ENCODE data around the gene PIK3CB.

Gene PIK3CB

GRCh38 chr3:138863776-138864113, 29.0 kb upstream of the PIK3CB start:
- Histone ChIP-seq H3K27ac (ENCODE audit: low read depth in 2 of 2, low read length in 2 of 2) (peak overlapping the region; percentile 90 to 94), H3K9ac (ENCODE audit: low read depth in 1 of 2, low read length in 2 of 2) (peak overlapping the region in 1 of 2 donors; percentile 55), H3K4me3 (ENCODE audit: low read length in 2 of 2) (peak overlapping the region in 1 of 2 donors; percentile 56), H3K36me3 (ENCODE audit: control insufficient read depth in 2 of 2, insufficient read depth in 2 of 2, low read length in 2 of 2) (no peaks in the 10 kb centered on the region), H3K27me3 (ENCODE audit: control insufficient read depth in 2 of 2, insufficient read depth in 2 of 2, low read length in 2 of 2) (no peaks in the 10 kb centered on the region), H3K4me1 (ENCODE audit: control insufficient read depth in 2 of 2, insufficient read depth in 2 of 2, low read length in 2 of 2) (peaks cover 19 to 24% of the 10 kb centered on the region in 2 donors), H3K9me3 (ENCODE audit: control insufficient read depth in 2 of 2, low read length in 2 of 2) (no peaks in the 10 kb centered on the region)

- Histone ChIP-seq H3K9ac (ENCODE audit: low read depth in 1 of 2, low read length in 2 of 2) (peak overlapping the region; percentile 60 to 65), H3K9me3 (ENCODE audit: control insufficient read depth in 2 of 2, low read length in 2 of 2) (no peaks in the 10 kb centered on the region), H3K4me1 (ENCODE audit: control insufficient read depth in 2 of 2, insufficient read depth in 2 of 2, low read length in 2 of 2) (peaks cover 19 to 24% of the 10 kb centered on the region in 2 donors), H3K27me3 (ENCODE audit: control insufficient read depth in 2 of 2, insufficient read depth in 2 of 2, low read length in 2 of 2) (no peaks in the 10 kb centered on the region), H3K27ac (ENCODE audit: low read depth in 2 of 2, low read length in 2 of 2) (peak overlapping the region; percentile 90 to 94), H3K4me3 (ENCODE audit: low read length in 2 of 2) (peak overlapping the region; percentile 49 to 56), H3K36me3 (ENCODE audit: control insufficient read depth in 2 of 2, insufficient read depth in 2 of 2, low read length in 2 of 2) (no peaks in the 10 kb centered on the region)
These were observed 28.4 kb upstream of the PIK3CB start for GRCh38 chr3:138862924-138863775.

GRCh38 chr3:138862531-138862923, 27.8 kb upstream of the PIK3CB start:
- no peaks in the 10 kb centered on the region for H3K27me3 ChIP-seq (ENCODE audit: control insufficient read depth in 2 of 2, insufficient read depth in 2 of 2, low read length in 2 of 2)
- H3K4me1 ChIP-seq (ENCODE audit: control insufficient read depth in 2 of 2, insufficient read depth in 2 of 2, low read length in 2 of 2) = peaks cover 19 to 24% of the 10 kb centered on the region in 2 donors
- H3K9me3 ChIP-seq (ENCODE audit: control insufficient read depth in 2 of 2, low read length in 2 of 2) = no peaks in the 10 kb centered on the region
- H3K4me3 ChIP-seq (ENCODE audit: low read length in 2 of 2) = peak overlapping the region; percentile 49 to 56
- H3K9ac ChIP-seq (ENCODE audit: low read depth in 1 of 2, low read length in 2 of 2) = peak overlapping the region; percentile 60 to 65
- H3K36me3 ChIP-seq (ENCODE audit: control insufficient read depth in 2 of 2, insufficient read depth in 2 of 2, low read length in 2 of 2) = no peaks in the 10 kb centered on the region
- peak overlapping the region; percentile 90 to 94 for H3K27ac ChIP-seq (ENCODE audit: low read depth in 2 of 2, low read length in 2 of 2)

GRCh38 chr3:138861798-138862197, 27.1 kb upstream of the PIK3CB start:
- Histone ChIP-seq H3K36me3 (ENCODE audit: control insufficient read depth in 2 of 2, insufficient read depth in 2 of 2, low read length in 2 of 2) (no peaks in the 10 kb centered on the region), H3K4me1 (ENCODE audit: control insufficient read depth in 2 of 2, insufficient read depth in 2 of 2, low read length in 2 of 2) (peaks cover 19 to 24% of the 10 kb centered on the region in 2 donors), H3K4me3 (ENCODE audit: low read length in 2 of 2) (no peak overlapping the region), H3K9me3 (ENCODE audit: control insufficient read depth in 2 of 2, low read length in 2 of 2) (no peaks in the 10 kb centered on the region), H3K27ac (ENCODE audit: low read depth in 2 of 2, low read length in 2 of 2) (peak overlapping the region; percentile 90 to 94), H3K27me3 (ENCODE audit: control insufficient read depth in 2 of 2, insufficient read depth in 2 of 2, low read length in 2 of 2) (no peaks in the 10 kb centered on the region), H3K9ac (ENCODE audit: low read depth in 1 of 2, low read length in 2 of 2) (peak overlapping the region in 1 of 2 donors; percentile 43)

GRCh38 chr3:138856799-138857198, 22.1 kb upstream of the PIK3CB start:
- no peak overlapping the region for H3K4me3 ChIP-seq (ENCODE audit: low read length in 2 of 2)
- no peak overlapping the region for H3K9ac ChIP-seq (ENCODE audit: low read depth in 1 of 2, low read length in 2 of 2)
- H3K9me3 ChIP-seq (ENCODE audit: control insufficient read depth in 2 of 2, low read length in 2 of 2) = no peaks in the 10 kb centered on the region
- no peaks in the 10 kb centered on the region for H3K36me3 ChIP-seq (ENCODE audit: control insufficient read depth in 2 of 2, insufficient read depth in 2 of 2, low read length in 2 of 2)
- H3K27me3 ChIP-seq (ENCODE audit: control insufficient read depth in 2 of 2, insufficient read depth in 2 of 2, low read length in 2 of 2) = no peaks in the 10 kb centered on the region
- H3K4me1 ChIP-seq (ENCODE audit: control insufficient read depth in 2 of 2, insufficient read depth in 2 of 2, low read length in 2 of 2) = peaks cover under 1 to 2% of the 10 kb centered on the region in 2 donors
- no peak overlapping the region for H3K27ac ChIP-seq (ENCODE audit: low read depth in 2 of 2, low read length in 2 of 2)

GRCh38 chr3:138854940-138855339, 20.2 kb upstream of the PIK3CB start:
- Histone ChIP-seq H3K27me3 (ENCODE audit: control insufficient read depth in 2 of 2, insufficient read depth in 2 of 2, low read length in 2 of 2) (no peaks in the 10 kb centered on the region), H3K9me3 (ENCODE audit: control insufficient read depth in 2 of 2, low read length in 2 of 2) (no peaks in the 10 kb centered on the region), H3K36me3 (ENCODE audit: control insufficient read depth in 2 of 2, insufficient read depth in 2 of 2, low read length in 2 of 2) (no peaks in the 10 kb centered on the region), H3K9ac (ENCODE audit: low read depth in 1 of 2, low read length in 2 of 2) (no peak overlapping the region), H3K27ac (ENCODE audit: low read depth in 2 of 2, low read length in 2 of 2) (no peak overlapping the region), H3K4me3 (ENCODE audit: low read length in 2 of 2) (no peak overlapping the region), H3K4me1 (ENCODE audit: control insufficient read depth in 2 of 2, insufficient read depth in 2 of 2, low read length in 2 of 2) (no peaks in the 10 kb centered on the region)

- no peaks in the 10 kb centered on the region for H3K27me3 ChIP-seq (ENCODE audit: control insufficient read depth in 2 of 2, insufficient read depth in 2 of 2, low read length in 2 of 2)
- no peak overlapping the region for H3K27ac ChIP-seq (ENCODE audit: low read depth in 2 of 2, low read length in 2 of 2)
- H3K4me1 ChIP-seq (ENCODE audit: control insufficient read depth in 2 of 2, insufficient read depth in 2 of 2, low read length in 2 of 2) = no peaks in the 10 kb centered on the region
- H3K4me3 ChIP-seq (ENCODE audit: low read length in 2 of 2) = no peak overlapping the region
- no peaks in the 10 kb centered on the region for H3K9me3 ChIP-seq (ENCODE audit: control insufficient read depth in 2 of 2, low read length in 2 of 2)
- H3K9ac ChIP-seq (ENCODE audit: low read depth in 1 of 2, low read length in 2 of 2) = no peak overlapping the region
- H3K36me3 ChIP-seq (ENCODE audit: control insufficient read depth in 2 of 2, insufficient read depth in 2 of 2, low read length in 2 of 2) = no peaks in the 10 kb centered on the region
These were observed 19.5 kb upstream of the PIK3CB start for GRCh38 chr3:138854204-138854603.

- Histone ChIP-seq H3K9ac (ENCODE audit: low read depth in 1 of 2, low read length in 2 of 2) (no peak overlapping the region), H3K4me3 (ENCODE audit: low read length in 2 of 2) (no peak overlapping the region), H3K36me3 (ENCODE audit: control insufficient read depth in 2 of 2, insufficient read depth in 2 of 2, low read length in 2 of 2) (no peaks in the 10 kb centered on the region), H3K9me3 (ENCODE audit: control insufficient read depth in 2 of 2, low read length in 2 of 2) (no peaks in the 10 kb centered on the region), H3K27me3 (ENCODE audit: control insufficient read depth in 2 of 2, insufficient read depth in 2 of 2, low read length in 2 of 2) (no peaks in the 10 kb centered on the region), H3K27ac (ENCODE audit: low read depth in 2 of 2, low read length in 2 of 2) (no peak overlapping the region), H3K4me1 (ENCODE audit: control insufficient read depth in 2 of 2, insufficient read depth in 2 of 2, low read length in 2 of 2) (no peaks in the 10 kb centered on the region)
These were observed 15.4 kb upstream of the PIK3CB start for GRCh38 chr3:138850151-138850550.

GRCh38 chr3:138849222-138849940, 14.7 kb upstream of the PIK3CB start:
- Histone ChIP-seq H3K4me3 (ENCODE audit: low read length in 2 of 2) (no peak overlapping the region), H3K36me3 (ENCODE audit: control insufficient read depth in 2 of 2, insufficient read depth in 2 of 2, low read length in 2 of 2) (no peaks in the 10 kb centered on the region), H3K27ac (ENCODE audit: low read depth in 2 of 2, low read length in 2 of 2) (no peak overlapping the region), H3K9ac (ENCODE audit: low read depth in 1 of 2, low read length in 2 of 2) (no peak overlapping the region), H3K27me3 (ENCODE audit: control insufficient read depth in 2 of 2, insufficient read depth in 2 of 2, low read length in 2 of 2) (no peaks in the 10 kb centered on the region), H3K4me1 (ENCODE audit: control insufficient read depth in 2 of 2, insufficient read depth in 2 of 2, low read length in 2 of 2) (no peaks in the 10 kb centered on the region), H3K9me3 (ENCODE audit: control insufficient read depth in 2 of 2, low read length in 2 of 2) (no peaks in the 10 kb centered on the region)

GRCh38 chr3:138848696-138849095, 14.0 kb upstream of the PIK3CB start:
- Histone ChIP-seq H3K4me1 (ENCODE audit: control insufficient read depth in 2 of 2, insufficient read depth in 2 of 2, low read length in 2 of 2) (no peaks in the 10 kb centered on the region), H3K4me3 (ENCODE audit: low read length in 2 of 2) (no peak overlapping the region), H3K9me3 (ENCODE audit: control insufficient read depth in 2 of 2, low read length in 2 of 2) (no peaks in the 10 kb centered on the region), H3K9ac (ENCODE audit: low read depth in 1 of 2, low read length in 2 of 2) (no peak overlapping the region), H3K27ac (ENCODE audit: low read depth in 2 of 2, low read length in 2 of 2) (no peak overlapping the region), H3K27me3 (ENCODE audit: control insufficient read depth in 2 of 2, insufficient read depth in 2 of 2, low read length in 2 of 2) (no peaks in the 10 kb centered on the region), H3K36me3 (ENCODE audit: control insufficient read depth in 2 of 2, insufficient read depth in 2 of 2, low read length in 2 of 2) (no peaks in the 10 kb centered on the region)
